WTC11 (cell line): ENCODE results near the gene HYCC2. TPM values are rescaled to one million over a fixed set of nuclear protein-coding genes. Genes with fewer than 3 reads are reported as not detected.

Experiments
- ATAC-seq: fragments of 200-7000 bp; cut with Tn5 transposase; 2 replicates; pipeline ENCODE4 v1.10.0; 2021; ENCODE audit warnings: mild to moderate bottlenecking, moderate library complexity
- CTCF ChIA-PET: fragments of 300-600 bp; sonication (Branson Sonifier 250); formaldehyde crosslinking; loops from one replicate; lab custom pipeline; 2021; ENCODE audit warnings: antibody characterized with exemption; lab: Charles Lee
- POLR2A ChIA-PET: fragments of 350-600 bp; sonication (Branson Sonifier 250); formaldehyde crosslinking; loops from one replicate; lab custom pipeline; 2021; ENCODE audit warnings: antibody characterized with exemption; lab: Charles Lee
- DNase-seq: peaks from one replicate; pipeline ENCODE4 v3.0.0; 2021; ENCODE audit warnings: low spot score
- H3K27ac Mint-ChIP-seq: 2 replicates; pipeline ENCODE4 v1.8.0; 2021; ENCODE audit warnings: mixed read lengths
- H3K27me3 Mint-ChIP-seq: 2 replicates; pipeline ENCODE4 v1.8.0; 2021; ENCODE audit warnings: low read depth, mild to moderate bottlenecking, moderate library complexity, mixed read lengths
- H3K36me3 Mint-ChIP-seq: 2 replicates; pipeline ENCODE4 v1.8.0; 2021; ENCODE audit warnings: mixed read lengths
- H3K4me1 Mint-ChIP-seq: 2 replicates; pipeline ENCODE4 v1.8.0; 2022; ENCODE audit warnings: mixed read lengths
- H3K4me3 Mint-ChIP-seq: 2 replicates; pipeline ENCODE4 v1.8.0; 2021; ENCODE audit warnings: mild to moderate bottlenecking, moderate library complexity, mixed read lengths
- H3K9me3 Mint-ChIP-seq: 2 replicates; pipeline ENCODE4 v1.8.0; 2021; ENCODE audit warnings: mixed read lengths
- ATF6 ChIP-seq: sonication (generic); formaldehyde crosslinking; IDR thresholded peaks from 2 replicates; pipeline ENCODE4 v1.8.1; 2023; ENCODE audit warnings: mild to moderate bottlenecking, missing genetic modification reagents
- CBFB ChIP-seq: sonication (generic); formaldehyde crosslinking; IDR thresholded peaks from 2 replicates; pipeline ENCODE4 v1.8.1; 2022; ENCODE audit warnings: mild to moderate bottlenecking, low read depth, missing genetic modification reagents
- EMX1 ChIP-seq: fragments of 250-450 bp; sonication (Bioruptor Pico); IDR thresholded peaks from 2 replicates; pipeline ENCODE4 v1.8.0; 2021; ENCODE audit warnings: mild to moderate bottlenecking
- GRHL2 ChIP-seq: fragments of 250-450 bp; sonication (Bioruptor Pico); IDR thresholded peaks from 2 replicates; pipeline ENCODE4 v1.8.0; 2022; ENCODE audit warnings: mild to moderate bottlenecking, moderate library complexity; ENCODE audit not compliant: insufficient replicate concordance, severe bottlenecking
- GTF2I ChIP-seq: fragments of 250-450 bp; sonication (Bioruptor Pico); conservative IDR thresholded peaks from 2 replicates; pipeline ENCODE4 v1.4.0; 2021; ENCODE audit warnings: mild to moderate bottlenecking
- PRRX2 ChIP-seq: fragments of 250-450 bp; sonication (Bioruptor Pico); IDR thresholded peaks from 2 replicates; pipeline ENCODE4 v1.8.0; 2021; ENCODE audit warnings: mild to moderate bottlenecking
- SMAD3 ChIP-seq: sonication (generic); formaldehyde crosslinking; IDR thresholded peaks from 2 replicates; pipeline ENCODE4 v1.8.0; 2022; ENCODE audit warnings: missing genetic modification reagents, mild to moderate bottlenecking, borderline replicate concordance
- SMAD4 ChIP-seq: sonication (generic); formaldehyde crosslinking; IDR thresholded peaks from 2 replicates; pipeline ENCODE4 v1.8.0; 2022; ENCODE audit warnings: mild to moderate bottlenecking, missing genetic modification reagents
- STAT6 ChIP-seq: sonication (generic); formaldehyde crosslinking; conservative IDR thresholded peaks from 2 replicates; pipeline ENCODE4 v1.8.1; 2023; ENCODE audit warnings: mild to moderate bottlenecking, low read depth, missing genetic modification reagents, moderate library complexity
- TCF7 ChIP-seq: sonication (generic); formaldehyde crosslinking; IDR thresholded peaks from 2 replicates; pipeline ENCODE4 v1.8.0; 2022; ENCODE audit warnings: mild to moderate bottlenecking, low read depth, missing genetic modification reagents, moderate library complexity
- TEAD4 ChIP-seq: sonication (generic); formaldehyde crosslinking; IDR thresholded peaks from 2 replicates; pipeline ENCODE4 v1.8.0; 2022; ENCODE audit warnings: mild to moderate bottlenecking, missing genetic modification reagents
- ZBTB43 ChIP-seq: sonication (generic); formaldehyde crosslinking; IDR thresholded peaks from 2 replicates; pipeline ENCODE4 v1.8.1; 2023; ENCODE audit warnings: mild to moderate bottlenecking, missing genetic modification reagents
- ZNF281 ChIP-seq: sonication (generic); formaldehyde crosslinking; IDR thresholded peaks from 2 replicates; pipeline ENCODE4 v1.8.0; 2023; ENCODE audit warnings: mild to moderate bottlenecking, missing genetic modification reagents
- ZNF396 ChIP-seq: fragments of 250-450 bp; sonication (Bioruptor Pico); IDR thresholded peaks from 2 replicates; pipeline ENCODE4 v1.8.0; 2021; ENCODE audit warnings: mild to moderate bottlenecking, moderate library complexity, borderline replicate concordance
- total RNA-seq: library from RNA; stranded (reverse); gene quantifications from 3 replicates; pipeline ENCODE4 v1.2.3, GENCODE V29; 2021
- TF ChIP-seq, protein P1 (sequence below): sonication (generic); formaldehyde crosslinking; IDR thresholded peaks from 2 replicates; pipeline ENCODE4 v1.8.1; 2023; ENCODE audit warnings: mild to moderate bottlenecking, missing genetic modification reagents, borderline replicate concordance
- TF ChIP-seq, protein P2 (sequence below): sonication (generic); formaldehyde crosslinking; IDR thresholded peaks from 2 replicates; pipeline ENCODE4 v1.8.1; 2022; ENCODE audit warnings: low read depth, missing genetic modification reagents, borderline replicate concordance

HYCC2 gene
- total RNA-seq, 1 experiment from 2014 or later: 10.4 TPM

GRCh38 chr2:201107624-201108023, 36.2 kb upstream of the HYCC2 start:
- POLR2A ChIA-PET: interaction anchor here (0.7 kb wide), 1 partner anchor 445 kb away, joined by 3 read pairs; no protein-coding TSS in a partner anchor
- H3K9me3 Mint-ChIP-seq: no peaks in the 10 kb centered on the region
- DNase-seq: no peak
- H3K27ac Mint-ChIP-seq: no peak overlapping the region
- no peak for TF ChIP-seq ZBTB43
- no peak for TF ChIP-seq TCF7 (CRISPR knock-in tag)
- TF ChIP-seq, protein P1, sequence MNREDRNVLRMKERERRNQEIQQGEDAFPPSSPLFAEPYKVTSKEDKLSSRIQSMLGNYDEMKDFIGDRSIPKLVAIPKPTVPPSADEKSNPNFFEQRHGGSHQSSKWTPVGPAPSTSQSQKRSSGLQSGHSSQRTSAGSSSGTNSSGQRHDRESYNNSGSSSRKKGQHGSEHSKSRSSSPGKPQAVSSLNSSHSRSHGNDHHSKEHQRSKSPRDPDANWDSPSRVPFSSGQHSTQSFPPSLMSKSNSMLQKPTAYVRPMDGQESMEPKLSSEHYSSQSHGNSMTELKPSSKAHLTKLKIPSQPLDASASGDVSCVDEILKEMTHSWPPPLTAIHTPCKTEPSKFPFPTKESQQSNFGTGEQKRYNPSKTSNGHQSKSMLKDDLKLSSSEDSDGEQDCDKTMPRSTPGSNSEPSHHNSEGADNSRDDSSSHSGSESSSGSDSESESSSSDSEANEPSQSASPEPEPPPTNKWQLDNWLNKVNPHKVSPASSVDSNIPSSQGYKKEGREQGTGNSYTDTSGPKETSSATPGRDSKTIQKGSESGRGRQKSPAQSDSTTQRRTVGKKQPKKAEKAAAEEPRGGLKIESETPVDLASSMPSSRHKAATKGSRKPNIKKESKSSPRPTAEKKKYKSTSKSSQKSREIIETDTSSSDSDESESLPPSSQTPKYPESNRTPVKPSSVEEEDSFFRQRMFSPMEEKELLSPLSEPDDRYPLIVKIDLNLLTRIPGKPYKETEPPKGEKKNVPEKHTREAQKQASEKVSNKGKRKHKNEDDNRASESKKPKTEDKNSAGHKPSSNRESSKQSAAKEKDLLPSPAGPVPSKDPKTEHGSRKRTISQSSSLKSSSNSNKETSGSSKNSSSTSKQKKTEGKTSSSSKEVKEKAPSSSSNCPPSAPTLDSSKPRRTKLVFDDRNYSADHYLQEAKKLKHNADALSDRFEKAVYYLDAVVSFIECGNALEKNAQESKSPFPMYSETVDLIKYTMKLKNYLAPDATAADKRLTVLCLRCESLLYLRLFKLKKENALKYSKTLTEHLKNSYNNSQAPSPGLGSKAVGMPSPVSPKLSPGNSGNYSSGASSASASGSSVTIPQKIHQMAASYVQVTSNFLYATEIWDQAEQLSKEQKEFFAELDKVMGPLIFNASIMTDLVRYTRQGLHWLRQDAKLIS (CRISPR knock-in tag): no peak
- no peak for TF ChIP-seq EMX1 (CRISPR knock-in tag)
- TF ChIP-seq GRHL2: no peak
- TF ChIP-seq, protein P2, sequence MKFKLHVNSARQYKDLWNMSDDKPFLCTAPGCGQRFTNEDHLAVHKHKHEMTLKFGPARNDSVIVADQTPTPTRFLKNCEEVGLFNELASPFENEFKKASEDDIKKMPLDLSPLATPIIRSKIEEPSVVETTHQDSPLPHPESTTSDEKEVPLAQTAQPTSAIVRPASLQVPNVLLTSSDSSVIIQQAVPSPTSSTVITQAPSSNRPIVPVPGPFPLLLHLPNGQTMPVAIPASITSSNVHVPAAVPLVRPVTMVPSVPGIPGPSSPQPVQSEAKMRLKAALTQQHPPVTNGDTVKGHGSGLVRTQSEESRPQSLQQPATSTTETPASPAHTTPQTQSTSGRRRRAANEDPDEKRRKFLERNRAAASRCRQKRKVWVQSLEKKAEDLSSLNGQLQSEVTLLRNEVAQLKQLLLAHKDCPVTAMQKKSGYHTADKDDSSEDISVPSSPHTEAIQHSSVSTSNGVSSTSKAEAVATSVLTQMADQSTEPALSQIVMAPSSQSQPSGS: no peak
- no peak for TF ChIP-seq ATF6 (CRISPR knock-in tag)
- no peak for TF ChIP-seq STAT6 (CRISPR knock-in tag)
- TF ChIP-seq PRRX2 (CRISPR knock-in tag): no peak
- TF ChIP-seq GTF2I (CRISPR knock-in tag): no peak
- no peak for TF ChIP-seq CBFB (CRISPR knock-in tag)
- no peak for TF ChIP-seq ZNF281
- TF ChIP-seq ZNF396 (CRISPR knock-in tag): no peak
- TF ChIP-seq SMAD4 (CRISPR knock-in tag): no peak
- no peak for TF ChIP-seq TEAD4 (CRISPR knock-in tag)
- no peak for TF ChIP-seq SMAD3 (CRISPR knock-in tag)
- TF ChIP-seq, all 79 proteins: peak for 0
- H3K4me3 Mint-ChIP-seq: no peak overlapping the region
- H3K4me1 Mint-ChIP-seq: peaks cover 5% of the 10 kb centered on the region
- CTCF ChIA-PET: interaction anchor here (1.9 to 4.0 kb wide), 2 partner anchors 51 to 125 kb away, joined by 5 to 17 read pairs; no protein-coding TSS in a partner anchor
- no peak for ATAC-seq
- H3K27me3 Mint-ChIP-seq: peaks cover 3% of the 10 kb centered on the region; the same call in 1 of the 2 replicates
- no peaks in the 10 kb centered on the region for H3K36me3 Mint-ChIP-seq
